Measurements from ENCODE around the gene BACH1.
"Not testable (repeated sequence)": the region's sequence is repeated elsewhere in the genome, so short reads cannot be mapped to it uniquely, and the experiment has no call there.

The BACH1 gene

DNA sequence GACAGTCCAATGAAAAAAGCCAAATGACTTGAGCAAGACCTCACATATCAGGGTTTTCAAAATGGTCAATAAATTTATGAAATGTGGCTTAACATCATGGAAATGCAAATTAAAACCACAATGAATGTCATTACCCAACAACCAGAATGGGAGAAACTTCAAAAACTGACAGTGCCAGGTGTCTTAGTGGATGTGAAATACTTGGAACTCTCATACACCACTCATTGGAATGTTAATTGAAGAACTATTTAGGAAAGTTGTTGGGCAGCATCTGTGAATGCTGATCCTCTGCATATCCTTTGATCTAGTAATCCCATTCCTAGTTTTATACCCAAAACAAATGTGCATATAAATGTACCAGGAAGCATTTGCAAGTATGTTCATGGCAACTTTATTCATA is 19.2 kb upstream of the BACH1 start:
- TF ChIP-seq, protein P1, sequence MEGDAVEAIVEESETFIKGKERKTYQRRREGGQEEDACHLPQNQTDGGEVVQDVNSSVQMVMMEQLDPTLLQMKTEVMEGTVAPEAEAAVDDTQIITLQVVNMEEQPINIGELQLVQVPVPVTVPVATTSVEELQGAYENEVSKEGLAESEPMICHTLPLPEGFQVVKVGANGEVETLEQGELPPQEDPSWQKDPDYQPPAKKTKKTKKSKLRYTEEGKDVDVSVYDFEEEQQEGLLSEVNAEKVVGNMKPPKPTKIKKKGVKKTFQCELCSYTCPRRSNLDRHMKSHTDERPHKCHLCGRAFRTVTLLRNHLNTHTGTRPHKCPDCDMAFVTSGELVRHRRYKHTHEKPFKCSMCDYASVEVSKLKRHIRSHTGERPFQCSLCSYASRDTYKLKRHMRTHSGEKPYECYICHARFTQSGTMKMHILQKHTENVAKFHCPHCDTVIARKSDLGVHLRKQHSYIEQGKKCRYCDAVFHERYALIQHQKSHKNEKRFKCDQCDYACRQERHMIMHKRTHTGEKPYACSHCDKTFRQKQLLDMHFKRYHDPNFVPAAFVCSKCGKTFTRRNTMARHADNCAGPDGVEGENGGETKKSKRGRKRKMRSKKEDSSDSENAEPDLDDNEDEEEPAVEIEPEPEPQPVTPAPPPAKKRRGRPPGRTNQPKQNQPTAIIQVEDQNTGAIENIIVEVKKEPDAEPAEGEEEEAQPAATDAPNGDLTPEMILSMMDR (IDR thresholded peaks at IDR 0.05; ENCODE audit: low read depth, low read length): no peak

DNA sequence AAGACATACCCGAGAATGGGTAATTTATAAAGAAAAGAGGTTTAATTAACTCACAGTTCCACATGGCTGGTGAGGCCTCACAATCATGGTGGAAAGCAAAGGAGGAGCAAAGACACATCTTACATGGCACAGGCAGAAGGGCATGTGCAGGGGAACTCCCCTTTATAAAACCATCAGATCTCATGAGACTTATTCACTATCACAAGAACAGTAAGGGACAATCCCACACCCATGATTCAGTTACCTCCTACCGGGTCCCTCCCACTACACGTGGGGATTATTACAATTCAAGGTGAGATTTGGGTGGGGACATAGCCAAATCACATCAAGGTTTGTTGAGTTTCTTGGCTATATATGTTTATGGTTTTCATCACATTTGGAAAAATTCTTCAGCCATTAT is 16.9 kb upstream of the BACH1 start:
- not testable (repeated sequence) for H3K4me3 ChIP-seq (ENCODE audit: low read depth, low read length)

More for the DNA sequence above, 19.2 kb upstream of the BACH1 start:
- H3K4me3 ChIP-seq (ENCODE audit: low read depth, low read length): no peak overlapping the region

DNA sequence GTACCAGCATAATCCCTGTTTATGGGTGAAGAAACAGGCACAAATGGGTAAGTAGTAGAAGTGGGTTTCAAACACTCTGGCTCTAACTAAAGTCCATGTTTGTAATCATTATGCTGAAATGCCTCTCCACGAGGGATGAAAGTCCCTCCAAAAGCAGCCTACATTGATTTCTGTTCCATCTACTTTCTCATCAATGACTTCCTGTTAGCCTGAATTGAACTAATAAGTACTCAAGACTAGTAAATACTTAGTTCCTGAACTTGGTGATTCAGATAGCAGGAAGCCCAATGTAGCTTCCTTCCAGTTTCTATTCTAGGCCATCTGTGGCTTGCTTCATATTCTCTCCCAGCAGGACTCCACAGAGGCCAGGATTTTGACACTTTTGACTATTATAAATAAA is 11.3 kb upstream of the BACH1 start:
- TF ChIP-seq, protein P1 (IDR thresholded peaks at IDR 0.05; ENCODE audit: low read depth, low read length): no peak
- H3K4me3 ChIP-seq (ENCODE audit: low read depth, low read length): no peak overlapping the region

DNA sequence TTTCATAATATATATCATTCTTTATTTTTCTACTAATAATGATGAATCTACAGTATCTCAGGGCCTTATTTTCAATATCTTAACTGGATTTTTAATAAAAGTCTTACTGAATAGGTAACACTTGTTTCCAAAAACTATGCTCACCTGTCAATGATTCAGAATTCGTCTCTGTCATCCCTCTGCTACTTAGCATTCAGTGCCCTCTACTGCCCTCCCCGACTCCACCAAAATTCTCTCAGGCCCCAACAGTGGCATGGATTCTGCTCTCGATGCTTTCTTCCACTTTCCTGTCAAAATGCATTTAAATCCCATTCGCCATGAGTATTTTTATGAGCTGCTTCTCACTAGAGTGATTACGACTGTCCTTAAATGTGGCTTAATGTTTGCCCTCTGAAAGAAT is 10.5 kb upstream of the BACH1 start:
- H3K4me3 ChIP-seq (ENCODE audit: low read depth, low read length): no peak overlapping the region
- TF ChIP-seq, protein P1 (IDR thresholded peaks at IDR 0.05; ENCODE audit: low read depth, low read length): no peak

DNA sequence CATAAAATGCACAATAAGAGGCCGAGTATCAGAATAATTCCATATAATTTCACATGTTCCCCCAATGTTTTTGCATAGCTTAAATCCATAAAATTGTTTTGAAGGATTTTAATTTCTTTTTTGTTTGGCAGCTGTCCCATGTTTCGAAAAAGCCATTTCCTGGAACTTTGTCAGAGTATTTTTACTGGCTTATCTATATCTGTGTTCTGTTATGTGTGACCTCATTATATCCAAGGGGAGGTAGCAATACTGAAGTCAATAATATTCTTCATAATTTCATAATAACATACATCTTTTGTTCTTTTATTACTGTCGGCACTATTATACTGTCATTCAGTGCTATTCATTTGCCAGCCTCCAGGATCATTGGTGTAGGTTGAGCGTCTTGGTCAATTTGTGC is 9.4 kb upstream of the BACH1 start:
- H3K4me3 ChIP-seq (ENCODE audit: low read depth, low read length): no peak overlapping the region
- TF ChIP-seq, protein P1 (IDR thresholded peaks at IDR 0.05; ENCODE audit: low read depth, low read length): no peak

DNA sequence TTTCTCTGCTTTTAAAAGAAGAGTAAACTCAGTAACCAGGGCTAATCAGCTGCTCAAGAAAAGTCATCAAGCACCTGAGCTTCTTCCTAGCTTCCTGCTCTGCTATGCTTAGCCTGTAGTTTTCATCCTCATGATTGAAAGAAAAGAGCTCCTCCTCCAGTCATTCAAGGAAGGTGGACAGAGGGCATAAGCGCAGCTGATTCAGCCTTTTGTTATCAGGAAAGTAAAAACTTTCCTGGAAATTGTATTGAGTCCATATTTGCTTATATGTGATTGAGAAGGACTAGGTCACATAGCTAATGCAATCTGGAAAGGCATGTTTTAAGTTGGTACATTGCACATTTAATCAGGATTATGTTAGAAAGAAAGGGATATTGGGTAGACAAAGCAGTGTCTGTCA is 8.5 kb upstream of the BACH1 start:
- TF ChIP-seq, protein P1 (IDR thresholded peaks at IDR 0.05; ENCODE audit: low read depth, low read length): no peak
- no peak overlapping the region for H3K4me3 ChIP-seq (ENCODE audit: low read depth, low read length)

DNA sequence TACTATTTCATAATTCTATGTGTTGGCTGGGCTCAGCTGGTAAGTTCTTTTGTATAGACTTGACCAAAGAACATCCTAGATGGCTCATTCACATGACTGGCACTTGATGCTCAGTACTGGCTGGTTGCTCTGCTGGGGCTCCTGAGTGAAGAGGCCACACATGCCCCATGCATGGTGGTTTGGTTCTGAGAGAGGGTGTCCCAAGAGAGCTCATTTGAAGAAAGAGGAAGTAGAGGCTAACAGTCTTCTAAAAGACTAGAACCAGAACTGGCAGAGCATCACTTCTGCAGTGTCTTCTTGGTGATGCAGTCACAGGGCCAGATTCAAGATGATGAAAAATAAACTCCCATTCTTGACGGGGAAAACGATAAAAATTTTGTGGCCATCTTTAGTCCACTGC is 5.2 kb upstream of the BACH1 start:
- TF ChIP-seq, protein P1 (IDR thresholded peaks at IDR 0.05; ENCODE audit: low read depth, low read length): no peak
- H3K4me3 ChIP-seq (ENCODE audit: low read depth, low read length): no peak overlapping the region

DNA sequence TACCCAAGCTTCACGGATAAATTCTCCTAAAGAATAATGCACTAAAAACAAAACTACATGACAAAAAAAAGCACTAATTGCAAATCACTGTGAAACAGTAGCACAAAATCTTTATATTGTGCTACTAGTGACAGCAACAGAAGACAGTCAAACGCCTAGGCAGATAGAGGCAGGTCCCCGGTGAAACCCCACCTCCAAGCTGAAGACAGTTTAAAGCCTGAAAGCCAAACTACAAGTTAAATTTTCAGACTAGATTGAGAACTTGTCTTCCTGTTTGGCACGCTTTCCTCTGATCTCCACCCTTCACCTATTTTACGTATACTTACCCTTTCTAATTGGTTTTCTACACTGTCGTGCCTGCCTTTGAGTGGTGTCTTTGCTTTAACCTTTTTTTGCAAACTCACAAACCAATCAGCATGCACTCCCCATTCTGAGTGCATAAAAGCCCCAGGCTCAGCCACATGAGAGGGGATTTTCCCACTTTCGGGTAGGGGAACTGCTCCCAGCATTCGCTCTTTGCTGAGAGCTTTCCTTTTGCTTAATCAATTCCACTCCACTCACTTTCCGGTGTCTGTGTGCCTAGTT is 3.6 kb upstream of the BACH1 start:
- TF ChIP-seq, protein P1 (IDR thresholded peaks at IDR 0.05; ENCODE audit: low read depth, low read length): no peak
- no peak overlapping the region for H3K4me3 ChIP-seq (ENCODE audit: low read depth, low read length)

Data from WI38 (cell line).